SW480 (cell line): ENCODE measurements around the gene FHIT.

Experiments used
- DNase-seq: peaks from one replicate; pipeline ENCODE4 v3.0.0-alpha.2; 2016; ENCODE audit warnings: low spot score

FHIT gene

GRCh38 chr3:59764171-59764570 lies 1487.1 kb downstream of the FHIT start:
- no peak for DNase-seq

- DNase-seq, result no peak
Measured at GRCh38 chr3:59762941-59763340, 1488.3 kb downstream of the FHIT start.

- DNase-seq, result no peak
Measured at GRCh38 chr3:59759298-59760031, 1491.8 kb downstream of the FHIT start.

DNA sequence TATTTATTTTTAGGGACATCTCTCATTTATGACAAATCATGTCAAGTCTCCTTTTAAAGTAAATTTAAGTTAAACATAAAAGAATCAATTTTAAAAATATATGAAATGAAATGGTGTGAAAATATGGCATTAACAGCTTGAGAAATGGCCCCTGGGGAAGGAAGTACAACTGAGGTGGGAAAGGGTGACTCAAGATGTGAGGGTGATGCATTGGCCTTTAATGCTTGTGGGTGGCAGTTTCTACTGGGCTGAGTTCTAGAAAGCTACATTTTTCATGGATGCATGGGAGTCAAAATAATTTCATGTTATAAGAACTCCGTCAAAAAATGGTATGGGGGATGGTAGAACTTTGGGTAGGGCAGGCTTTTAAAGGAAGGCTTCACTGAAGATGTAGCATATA lies 1492.6 kb downstream of the FHIT start:
- DNase-seq, result no peak

DNA sequence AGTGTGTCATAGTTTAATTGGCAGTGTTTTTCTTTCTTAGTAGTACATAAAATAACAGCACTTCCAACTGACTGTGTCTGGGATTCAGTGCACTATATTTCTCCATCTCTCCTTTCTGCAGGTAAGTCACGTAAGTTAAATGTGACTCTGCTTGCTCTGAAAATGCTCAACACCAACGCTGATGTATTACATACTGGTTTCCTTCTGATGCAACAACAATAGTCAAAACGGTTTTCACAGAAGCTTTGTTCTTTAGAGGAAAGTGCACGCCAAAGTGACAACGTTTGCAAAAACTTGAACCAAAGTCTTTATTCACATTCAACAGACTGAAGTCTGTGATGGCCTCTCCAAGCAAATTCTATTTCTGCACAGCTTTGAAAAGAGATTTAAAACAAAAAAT lies 1494.3 kb downstream of the FHIT start:
- no peak for DNase-seq

DNA sequence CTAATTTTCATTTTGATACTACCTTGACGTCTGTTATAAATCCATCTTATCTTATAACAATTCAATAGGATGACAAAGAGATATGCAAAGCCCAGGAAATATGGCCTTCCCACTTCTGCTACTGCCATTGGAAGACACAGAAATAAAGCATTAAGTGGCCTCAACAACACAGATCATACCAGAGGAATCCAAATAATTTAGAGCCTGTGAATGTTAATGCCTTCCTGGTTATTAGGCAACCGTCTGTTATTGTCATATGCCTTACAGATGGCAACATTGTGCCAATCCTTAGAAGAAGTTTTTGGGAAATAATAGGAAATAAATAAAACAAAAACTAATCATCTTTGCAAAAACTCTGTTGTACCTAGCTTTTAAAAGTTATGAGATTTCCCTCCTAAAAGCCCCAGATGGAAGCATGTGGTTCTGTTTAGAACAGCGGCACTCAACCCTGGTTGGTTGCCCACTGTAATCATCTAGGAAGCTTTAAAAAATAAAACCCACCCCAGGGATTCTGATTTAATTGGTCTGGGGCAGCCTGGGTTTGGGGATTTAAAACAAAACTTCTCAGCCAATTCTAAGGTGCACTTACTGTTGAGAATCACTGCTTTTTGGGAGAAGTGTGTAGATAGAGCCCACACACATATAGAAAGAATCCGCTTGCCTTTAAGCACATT lies 1496.7 kb downstream of the FHIT start:
- no peak for DNase-seq

DNA sequence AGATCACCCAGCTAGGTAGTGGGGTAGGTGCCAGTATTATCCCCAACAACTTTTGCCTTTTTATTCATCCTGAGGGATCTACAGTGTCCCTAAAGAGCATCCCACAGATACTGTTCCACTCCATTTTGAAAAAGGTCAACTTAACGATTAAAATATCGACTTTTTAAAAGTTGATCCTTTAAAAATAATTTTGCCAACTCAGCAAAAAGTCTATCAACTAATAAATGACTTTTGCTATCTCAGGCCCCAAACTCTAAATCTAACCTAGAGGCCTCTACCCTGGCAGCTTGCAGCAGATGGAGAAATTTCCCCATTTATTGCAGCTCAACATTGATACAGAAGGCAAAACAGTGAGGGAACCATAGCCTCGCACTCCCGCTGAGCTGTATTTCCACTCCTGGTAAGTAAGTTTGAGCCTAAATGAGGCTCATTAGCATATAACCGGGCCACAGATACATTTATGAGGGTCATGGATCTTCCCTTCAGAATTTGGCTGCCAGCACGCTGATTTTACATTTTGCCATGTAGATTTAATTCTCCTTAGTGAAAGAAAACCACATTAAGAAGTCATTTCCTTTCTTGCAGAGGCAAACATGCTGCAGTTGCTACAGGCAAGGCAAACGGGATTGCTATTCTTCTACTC lies 1497.3 kb downstream of the FHIT start:
- DNase-seq, result no peak

DNA sequence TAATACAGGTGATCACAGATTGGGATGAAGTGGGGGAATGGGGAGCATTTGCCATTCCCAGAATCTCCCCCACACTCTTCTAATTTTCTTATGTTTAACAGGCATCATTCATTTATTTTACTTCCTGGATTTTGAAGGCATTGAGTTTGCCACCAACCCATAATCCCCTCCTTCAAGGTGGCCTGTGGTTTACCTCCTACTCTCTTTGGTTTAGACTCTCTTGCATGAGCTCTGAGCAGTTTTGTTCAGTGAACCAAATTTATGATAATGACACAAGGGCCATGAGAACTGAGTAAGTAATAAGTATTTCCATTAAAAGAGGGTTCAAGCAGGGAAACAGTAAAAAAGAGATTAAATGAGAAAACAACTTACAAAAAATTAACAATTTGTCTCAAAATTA lies 1498.3 kb downstream of the FHIT start:
- no peak for DNase-seq

DNA sequence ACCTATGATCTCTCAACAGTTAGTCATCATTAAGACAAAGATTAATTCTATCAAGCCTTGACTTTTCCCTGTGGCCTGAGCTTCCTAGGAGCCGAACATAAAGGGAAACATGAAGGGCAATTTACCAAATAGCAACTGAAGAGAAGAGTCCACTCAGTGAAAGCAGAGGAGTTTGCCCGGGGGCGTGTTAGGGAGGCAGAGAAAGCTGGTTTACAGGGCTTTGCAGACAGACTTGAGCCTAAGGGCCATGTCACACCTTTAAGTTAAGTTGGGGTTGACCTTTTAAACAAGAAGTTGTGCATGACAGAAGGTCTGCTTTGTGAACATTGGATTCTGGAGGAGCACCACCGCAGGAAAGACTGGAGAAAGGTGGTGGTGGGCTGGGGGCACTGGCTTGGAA lies 1499.6 kb downstream of the FHIT start:
- DNase-seq, result no peak

DNA sequence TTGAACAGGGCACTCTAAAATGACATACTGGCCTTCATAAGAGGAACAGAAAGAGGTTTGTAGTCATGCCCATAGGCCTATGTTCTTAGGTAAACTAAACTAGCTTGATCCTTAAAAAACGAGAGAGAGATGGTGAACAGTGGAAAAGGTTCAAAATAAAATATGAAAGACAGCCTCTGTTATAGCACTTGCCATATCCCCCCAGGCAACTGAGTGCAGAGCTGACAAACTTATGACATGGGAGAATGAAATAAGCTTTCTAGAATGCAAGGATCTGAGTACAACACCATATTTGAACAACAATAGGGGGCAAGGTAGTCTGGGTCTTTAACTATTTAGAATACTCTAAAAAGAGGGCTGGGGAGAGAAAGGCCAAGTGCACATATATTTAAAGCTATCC lies 1500.9 kb downstream of the FHIT start:
- DNase-seq, result no peak

DNA sequence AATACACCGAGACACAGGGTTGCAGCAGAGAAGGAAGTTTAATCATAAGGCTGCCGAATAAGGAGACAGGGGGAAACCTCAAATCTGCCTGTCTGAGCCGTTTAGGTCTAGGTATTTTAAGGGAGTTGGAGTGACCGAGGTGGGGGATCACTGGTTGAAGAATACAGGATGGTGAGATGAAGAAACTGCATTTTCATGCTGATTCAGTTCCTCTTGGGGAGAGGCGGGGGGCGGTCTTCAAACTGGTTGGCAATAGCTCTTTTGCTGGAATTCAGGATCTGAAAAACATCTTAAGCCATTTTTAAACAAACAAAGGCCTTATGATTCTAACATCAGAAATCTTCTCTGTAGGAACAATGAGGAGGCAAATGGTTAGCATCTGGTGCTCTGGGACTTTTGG lies 1502.0 kb downstream of the FHIT start:
- DNase-seq, result no peak

- no peak for DNase-seq
Measured at GRCh38 chr3:59746585-59746984, 1504.7 kb downstream of the FHIT start.

- no peak for DNase-seq
Measured at GRCh38 chr3:59737241-59737640, 1514.0 kb downstream of the FHIT start.

DNA sequence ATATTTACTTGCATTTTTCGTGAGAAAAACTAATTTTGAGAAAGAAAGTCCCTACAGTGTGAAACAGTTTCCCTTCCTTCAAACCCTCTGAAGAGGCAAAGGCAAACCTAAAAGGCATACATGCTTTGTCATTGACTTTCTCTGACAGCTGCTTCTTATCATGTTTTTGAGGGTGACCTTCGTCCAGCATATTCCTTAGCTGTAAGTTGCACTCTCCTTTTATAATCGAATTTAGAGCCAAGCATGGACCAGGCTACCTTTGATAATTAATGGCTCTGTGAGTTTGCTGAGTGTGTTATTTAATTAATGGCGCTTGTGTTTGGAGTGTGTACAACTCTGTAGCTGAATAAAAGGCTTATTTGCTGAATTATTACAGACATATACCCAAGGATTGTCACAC lies 1517.2 kb downstream of the FHIT start:
- DNase-seq, result no peak

DNA sequence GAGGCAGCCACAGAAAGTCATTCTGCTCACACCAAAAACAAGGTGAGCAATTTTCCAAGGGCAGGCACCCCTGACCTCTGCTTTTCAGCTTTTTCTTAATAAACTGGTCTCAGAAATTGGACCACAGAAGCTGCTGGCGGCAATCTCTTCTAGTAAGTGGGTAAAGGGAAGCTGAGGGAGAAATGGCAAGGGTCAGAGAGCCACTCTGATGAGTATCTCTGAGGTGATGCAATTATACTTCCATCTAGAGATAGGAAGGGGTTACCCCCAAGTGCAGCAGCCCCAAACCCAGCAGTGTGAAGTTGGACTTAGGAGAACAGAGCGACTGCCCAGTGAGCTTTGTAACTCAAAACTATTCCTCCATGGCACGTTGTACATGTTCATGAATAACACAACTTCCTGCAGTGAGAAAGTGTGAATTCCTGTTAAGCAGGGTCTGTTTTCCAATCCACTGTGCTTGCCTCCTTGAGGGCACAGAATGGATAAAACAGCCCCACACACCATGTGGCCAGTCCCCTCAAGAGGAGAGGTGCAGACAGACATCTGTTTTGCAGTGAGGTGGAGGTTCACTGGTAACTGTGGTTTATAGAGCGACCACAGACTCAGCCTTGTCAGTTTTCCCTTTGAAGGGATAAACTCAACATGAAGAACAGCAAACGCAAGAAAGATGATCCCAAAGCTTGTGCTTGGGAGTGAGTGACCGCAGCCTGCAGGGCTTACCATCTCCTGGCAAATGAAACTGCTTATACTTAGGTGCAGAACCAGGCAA lies 1518.0 kb downstream of the FHIT start:
- no peak for DNase-seq

GRCh38 chr3:59731943-59732342 lies 1519.3 kb downstream of the FHIT start:
- DNase-seq, result no peak

- DNase-seq, result no peak
Measured at GRCh38 chr3:59730591-59730990, 1520.7 kb downstream of the FHIT start.

DNA sequence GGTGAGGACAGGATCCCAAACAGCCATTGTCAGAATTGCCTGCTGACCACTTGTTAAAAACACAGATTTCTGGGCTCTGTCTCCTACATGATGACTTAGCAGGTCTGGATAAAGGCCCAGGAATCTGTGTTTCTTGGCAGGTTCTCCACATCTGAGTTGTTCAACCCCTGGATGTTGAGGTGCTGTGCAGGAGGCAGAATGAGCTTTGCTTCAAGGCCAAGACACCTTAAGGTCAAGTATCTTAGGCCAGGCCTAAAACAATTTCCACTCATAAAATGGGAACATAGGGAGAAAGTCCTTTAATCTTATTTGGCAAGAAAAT lies 1522.7 kb downstream of the FHIT start:
- DNase-seq, result no peak

- DNase-seq, result no peak
Measured at GRCh38 chr3:59727902-59728586, 1523.2 kb downstream of the FHIT start.

DNA sequence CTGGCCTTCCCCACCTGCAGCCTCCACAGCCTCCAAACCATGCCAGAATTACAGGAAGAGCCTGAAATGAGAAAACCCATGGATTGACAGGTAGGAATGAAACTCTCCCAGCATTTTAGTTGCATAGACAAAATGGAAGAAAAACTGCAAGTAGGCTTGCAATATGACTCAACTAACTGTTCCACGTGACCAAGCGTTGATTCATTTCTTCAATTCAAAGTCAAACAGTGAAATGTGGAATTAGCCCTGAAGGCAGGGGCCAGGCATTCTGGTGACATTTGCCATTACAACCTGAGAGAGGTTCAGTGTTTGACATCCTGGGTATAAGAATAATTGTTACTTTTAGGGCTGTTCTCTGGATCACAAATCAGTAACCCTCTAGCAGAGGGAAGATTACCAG lies 1525.0 kb downstream of the FHIT start:
- DNase-seq, result no peak

GRCh38 chr3:59717679-59718205 lies 1533.5 kb downstream of the FHIT start:
- no peak for DNase-seq

DNA sequence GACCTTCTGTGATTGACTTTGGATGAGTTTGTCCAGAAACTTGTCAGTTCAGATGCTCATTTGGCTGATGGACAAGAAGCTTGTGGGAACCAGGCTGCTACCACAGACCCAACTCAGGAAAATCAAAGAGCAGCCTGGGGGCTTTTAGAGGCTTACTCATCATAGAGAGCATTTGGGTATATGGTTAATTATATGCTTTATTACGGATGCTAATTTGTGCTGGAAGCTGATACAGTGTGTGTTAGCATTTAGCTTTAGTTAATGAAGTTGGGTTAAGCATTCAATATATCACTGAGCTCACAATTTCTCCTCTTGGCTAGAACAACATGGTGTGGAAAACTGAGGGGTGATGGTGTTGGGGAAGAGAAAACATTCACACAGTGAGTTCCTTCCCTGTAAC lies 1537.2 kb downstream of the FHIT start:
- no peak for DNase-seq
